ENCODE results near the gene FOXA3. TPM values are rescaled to one million over a fixed set of nuclear protein-coding genes. Genes with fewer than 3 reads are reported as not detected.
"Not testable (repeated sequence)": the region's sequence is repeated elsewhere in the genome, so short reads cannot be mapped to it uniquely, and the experiment has no call there.

FOXA3 gene
- total RNA-seq, 1 experiment from 2014 or later, result not detected

DNA sequence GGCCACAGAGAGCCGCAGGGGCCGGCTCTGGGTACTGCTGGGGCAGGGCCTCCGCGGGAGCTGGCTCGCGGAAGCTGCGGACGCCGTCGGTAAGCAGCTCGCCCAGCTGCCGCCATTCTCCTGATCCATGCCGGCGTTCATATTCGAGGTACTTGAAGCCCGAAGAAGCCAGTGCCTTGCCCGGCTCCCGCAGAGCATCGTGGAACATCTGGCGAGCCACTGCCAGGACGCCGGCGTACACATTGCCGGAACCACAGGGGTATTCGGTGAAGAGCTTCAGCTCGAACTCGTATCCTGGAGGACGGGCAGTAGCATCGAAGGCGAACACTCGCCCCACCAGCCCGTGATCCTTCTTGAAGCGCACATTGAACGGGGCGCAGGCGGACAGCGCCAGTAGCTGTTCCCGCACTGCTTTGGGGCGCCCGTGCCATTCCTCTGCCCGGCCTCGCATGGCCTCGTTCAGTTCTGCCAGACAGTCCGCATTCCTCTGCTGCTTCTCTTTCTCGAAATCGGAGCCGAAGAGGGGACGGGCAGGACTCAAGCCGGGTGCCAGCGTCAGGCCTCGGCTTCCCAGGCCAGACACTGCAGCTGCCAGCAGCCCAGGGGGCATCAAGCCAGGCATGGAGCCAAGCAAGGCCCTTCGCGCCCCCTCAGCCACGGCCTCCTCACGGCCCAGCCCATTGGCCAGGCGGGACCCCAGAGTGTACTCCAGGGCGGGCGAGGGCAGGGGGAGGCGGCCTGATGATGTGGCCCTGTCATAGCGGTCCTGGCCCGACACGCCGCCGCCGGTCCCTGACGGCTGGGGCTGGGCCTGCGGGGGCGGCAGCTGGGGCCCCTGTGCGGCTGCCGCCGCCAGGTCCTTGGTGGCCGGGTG is 20.8 kb downstream of the FOXA3 start:
- Histone ChIP-seq H3K27me3 (replicated peaks) (no peaks in the 10 kb centered on the region), H3K27ac (peak overlapping the region; percentile 80; the same call in 1 of the 2 replicates), H3K4me1 (replicated peaks) (peaks cover 25% of the 10 kb centered on the region), H3K36me3 (peaks cover 35% of the 10 kb centered on the region), H3K4me3 (peak overlapping the region; percentile 86), H3K9me3 (replicated peaks) (no peaks in the 10 kb centered on the region; the same call in 1 of the 2 replicates)
- DNase-seq (ENCODE audit: low read depth in 1 of 2, low spot score in 2 of 2), result no peak

GRCh38 chr19:45885556-45886426 is 21.7 kb downstream of the FOXA3 start, which contains the start of gene IRF2BP1:
Gene IRF2BP1, minus strand, starts transcription at chr19:45886141. Its CDS starts 367 bp downstream, at chr19:45885774.
- Histone ChIP-seq H3K4me3 (peak within 1 kb of the TSS; percentile 86), H3K9me3 (replicated peaks) (no peaks in the 10 kb centered on the region; the same call in 1 of the 2 replicates), H3K27ac (peak within 1 kb of the TSS; percentile 80), H3K36me3 (peaks cover 35% of the 10 kb centered on the region), H3K27me3 (replicated peaks) (no peaks in the 10 kb centered on the region), H3K4me1 (replicated peaks) (peaks cover 25% of the 10 kb centered on the region)
- DNase-seq (ENCODE audit: low read depth in 1 of 2, low spot score in 2 of 2), result peak; percentile 91 to 92

DNA sequence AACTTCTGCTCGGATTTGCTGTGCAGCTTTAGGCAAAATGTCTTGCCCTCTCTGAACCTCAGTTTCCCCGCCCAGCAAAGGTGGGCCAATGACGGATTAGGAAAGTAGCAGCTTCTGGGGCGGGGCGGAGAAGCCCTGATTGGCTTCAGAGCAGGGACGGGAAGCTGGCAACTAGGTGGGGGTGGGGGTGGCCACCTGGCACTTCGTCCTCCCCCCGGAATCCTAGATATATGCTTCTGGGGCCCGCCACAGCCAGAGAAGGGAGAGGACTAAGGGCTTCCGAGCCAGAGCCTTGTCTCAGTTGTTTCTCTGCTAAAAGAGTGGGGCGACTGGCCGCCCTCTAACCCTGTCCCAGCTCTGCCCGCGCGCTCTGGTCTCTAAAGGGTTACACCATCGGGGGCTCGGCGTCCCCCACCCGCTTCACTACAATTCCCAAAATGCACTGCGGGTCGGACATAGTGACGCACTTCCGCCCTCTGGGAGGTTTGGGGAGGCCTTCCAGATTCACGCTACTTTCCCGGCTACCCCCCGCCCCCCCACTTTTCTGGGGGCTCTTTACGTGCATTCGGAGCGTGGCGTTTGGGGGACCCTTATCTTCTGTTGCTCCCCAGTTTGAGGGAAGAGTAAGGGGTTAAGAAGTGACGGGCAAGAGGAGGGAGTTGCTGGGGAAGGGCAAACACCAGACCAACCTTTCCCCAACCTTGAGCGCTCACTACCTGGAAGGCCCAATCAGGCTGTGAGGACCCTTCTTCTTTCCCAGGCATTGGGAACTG is 22.5 kb downstream of the FOXA3 start:
- H3K27me3 ChIP-seq (replicated peaks), result no peaks in the 10 kb centered on the region
- peaks cover 35% of the 10 kb centered on the region for H3K36me3 ChIP-seq
- no peaks in the 10 kb centered on the region; the same call in 1 of the 2 replicates for H3K9me3 ChIP-seq (replicated peaks)
- peak overlapping the region; percentile 86 for H3K4me3 ChIP-seq
- H3K27ac ChIP-seq, result peak overlapping the region; percentile 80
- peaks cover 25% of the 10 kb centered on the region for H3K4me1 ChIP-seq (replicated peaks)
- DNase-seq (ENCODE audit: low read depth in 1 of 2, low spot score in 2 of 2), result peak; percentile 92 to 94

DNA sequence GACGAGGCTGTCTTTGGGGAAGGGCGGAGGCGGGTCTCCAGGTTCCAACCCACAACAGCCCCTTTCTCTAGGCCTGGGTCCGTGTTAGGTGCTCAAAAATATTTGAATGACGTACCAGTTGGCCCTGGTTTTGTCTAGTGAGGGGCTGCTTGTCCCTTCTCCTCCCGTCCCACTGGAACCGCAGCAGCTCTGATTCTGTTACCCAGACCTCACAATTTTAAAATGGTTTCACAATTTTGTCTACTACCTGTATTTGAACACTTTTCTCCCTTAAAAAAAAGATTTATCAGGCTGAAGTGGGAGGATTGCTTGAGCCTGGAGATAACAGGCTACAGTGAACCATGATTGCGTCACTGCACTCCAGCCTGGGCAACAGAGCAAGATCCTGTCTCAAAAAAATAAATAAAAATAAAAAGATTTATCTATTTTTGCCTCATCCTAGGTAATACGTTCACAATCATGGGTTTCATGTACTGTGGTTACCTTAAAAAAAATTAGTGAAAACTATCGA is 23.1 kb downstream of the FOXA3 start:
- Histone ChIP-seq H3K27ac (peak overlapping the region; percentile 80), H3K36me3 (peaks cover 35% of the 10 kb centered on the region), H3K27me3 (replicated peaks) (no peaks in the 10 kb centered on the region), H3K9me3 (replicated peaks) (no peaks in the 10 kb centered on the region; the same call in 1 of the 2 replicates), H3K4me3 (peak overlapping the region; percentile 86), H3K4me1 (replicated peaks) (peaks cover 25% of the 10 kb centered on the region)
- DNase-seq (ENCODE audit: low read depth in 1 of 2, low spot score in 2 of 2), result no peak

- H3K27me3 ChIP-seq (replicated peaks), result no peaks in the 10 kb centered on the region
- peaks cover 16% of the 10 kb centered on the region for H3K36me3 ChIP-seq
- H3K27ac ChIP-seq, result no peak overlapping the region
- H3K4me1 ChIP-seq (replicated peaks), result peaks cover 20% of the 10 kb centered on the region
- no peak overlapping the region for H3K4me3 ChIP-seq
- DNase-seq (ENCODE audit: low read depth in 1 of 2, low spot score in 2 of 2), result no peak
- no peaks in the 10 kb centered on the region; the same call in 1 of the 2 replicates for H3K9me3 ChIP-seq (replicated peaks)
Measured at GRCh38 chr19:45889210-45889885, 25.2 kb downstream of the FOXA3 start.

- H3K4me3 ChIP-seq, result no peak overlapping the region
- H3K27ac ChIP-seq, result no peak overlapping the region
- peaks cover 6% of the 10 kb centered on the region for H3K4me1 ChIP-seq (replicated peaks)
- peaks cover 10% of the 10 kb centered on the region for H3K36me3 ChIP-seq
- DNase-seq (ENCODE audit: low read depth in 1 of 2, low spot score in 2 of 2), result no peak
- no peaks in the 10 kb centered on the region for H3K27me3 ChIP-seq (replicated peaks)
- H3K9me3 ChIP-seq (replicated peaks), result no peaks in the 10 kb centered on the region
Measured at GRCh38 chr19:45890877-45891276, 26.8 kb downstream of the FOXA3 start.

DNA sequence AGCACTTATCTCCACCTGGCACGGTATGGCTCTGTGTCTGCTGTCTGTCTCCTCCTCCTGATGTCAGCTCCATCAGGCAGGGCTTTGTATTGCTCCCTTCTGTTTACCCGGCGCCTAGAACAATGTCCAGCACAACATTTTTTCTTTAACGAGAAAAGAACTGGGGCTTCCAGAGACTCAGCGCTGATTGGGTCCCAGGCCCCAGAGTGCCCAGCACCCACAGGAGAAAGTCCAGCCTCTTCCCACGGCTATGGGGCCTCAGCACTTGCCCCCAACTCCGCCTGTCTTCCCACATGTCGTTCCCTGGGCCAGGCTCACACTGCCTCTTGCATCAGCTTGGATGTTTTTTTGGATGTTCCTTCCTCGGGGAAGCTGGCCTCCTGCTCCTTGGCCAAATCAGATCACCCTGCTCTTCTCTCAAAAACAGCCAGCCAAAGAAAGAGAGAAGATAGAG is 31.4 kb downstream of the FOXA3 start:
- DNase-seq (ENCODE audit: low read depth in 1 of 2, low spot score in 2 of 2), result no peak
- no peaks in the 10 kb centered on the region for H3K9me3 ChIP-seq (replicated peaks)
- no peaks in the 10 kb centered on the region for H3K27me3 ChIP-seq (replicated peaks)
- peaks cover 31% of the 10 kb centered on the region for H3K36me3 ChIP-seq
- no peaks in the 10 kb centered on the region for H3K4me1 ChIP-seq (replicated peaks)
- no peak overlapping the region for H3K27ac ChIP-seq
- no peak overlapping the region for H3K4me3 ChIP-seq

DNA sequence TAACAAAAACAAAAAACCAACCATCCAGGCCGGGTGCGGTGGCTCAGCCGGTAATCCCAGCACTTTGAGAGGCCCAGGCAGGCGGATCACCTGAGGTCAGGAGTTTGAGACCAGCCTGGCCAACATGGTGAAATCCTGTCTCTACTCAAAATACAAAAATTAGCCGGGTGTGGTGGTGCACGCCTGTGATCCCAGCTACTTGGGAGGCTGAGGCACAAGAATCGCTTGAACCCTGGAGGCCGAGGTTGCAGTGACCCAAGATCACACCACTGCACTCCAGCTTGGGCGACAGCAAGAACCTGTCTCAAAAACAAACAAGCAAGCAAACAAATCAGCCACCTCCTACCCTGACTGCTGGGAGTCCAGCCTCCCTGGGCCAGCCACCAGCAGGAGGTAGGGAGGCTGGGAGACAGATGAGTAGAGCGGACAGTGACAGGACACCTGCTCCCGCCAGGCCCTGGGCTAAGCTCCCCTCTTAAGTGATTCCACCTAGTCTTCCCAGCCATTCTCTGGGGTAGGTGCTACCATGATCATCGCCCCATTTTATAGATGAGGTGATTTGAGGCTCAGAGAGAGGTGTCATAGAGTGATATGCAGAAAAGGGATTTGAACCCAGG is 32.0 kb downstream of the FOXA3 start:
- H3K27ac ChIP-seq; H3K9me3 ChIP-seq (replicated peaks); H3K4me1 ChIP-seq (replicated peaks); H3K27me3 ChIP-seq (replicated peaks); DNase-seq (ENCODE audit: low read depth in 1 of 2, low spot score in 2 of 2); H3K4me3 ChIP-seq: not testable (repeated sequence)
- H3K36me3 ChIP-seq, result peaks cover 35% of the 10 kb centered on the region

GRCh38 chr19:45897261-45897812 is 33.2 kb downstream of the FOXA3 start:
- DNase-seq (ENCODE audit: low read depth in 1 of 2, low spot score in 2 of 2), result no peak
- Histone ChIP-seq H3K4me3 (no peak overlapping the region), H3K4me1 (replicated peaks) (peaks cover 5% of the 10 kb centered on the region), H3K27ac (no peak overlapping the region), H3K27me3 (replicated peaks) (no peaks in the 10 kb centered on the region), H3K9me3 (replicated peaks) (no peaks in the 10 kb centered on the region), H3K36me3 (peaks cover 39% of the 10 kb centered on the region)

- H3K36me3 ChIP-seq, result peaks cover 39% of the 10 kb centered on the region
- H3K9me3 ChIP-seq (replicated peaks), result no peaks in the 10 kb centered on the region
- no peaks in the 10 kb centered on the region for H3K27me3 ChIP-seq (replicated peaks)
- no peak for DNase-seq (ENCODE audit: low read depth in 1 of 2, low spot score in 2 of 2)
- H3K27ac ChIP-seq, result no peak overlapping the region
- H3K4me1 ChIP-seq (replicated peaks), result peaks cover 10% of the 10 kb centered on the region
- H3K4me3 ChIP-seq, result no peak overlapping the region
Measured at GRCh38 chr19:45899253-45899652, 35.1 kb downstream of the FOXA3 start.

GRCh38 chr19:45899919-45900589 is 35.9 kb downstream of the FOXA3 start:
- Histone ChIP-seq H3K27me3 (replicated peaks) (no peaks in the 10 kb centered on the region), H3K9me3 (replicated peaks) (no peaks in the 10 kb centered on the region), H3K27ac (no peak overlapping the region), H3K4me3 (no peak overlapping the region), H3K36me3 (peaks cover 35% of the 10 kb centered on the region), H3K4me1 (replicated peaks) (peaks cover 10% of the 10 kb centered on the region)
- no peak for DNase-seq (ENCODE audit: low read depth in 1 of 2, low spot score in 2 of 2)

All from SJSA1 (cell line).